ENCODE data around the gene STX8.
"Not testable (repeated sequence)": the region's sequence is repeated elsewhere in the genome, so short reads cannot be mapped to it uniquely, and the experiment has no call there.

The STX8 gene

DNA sequence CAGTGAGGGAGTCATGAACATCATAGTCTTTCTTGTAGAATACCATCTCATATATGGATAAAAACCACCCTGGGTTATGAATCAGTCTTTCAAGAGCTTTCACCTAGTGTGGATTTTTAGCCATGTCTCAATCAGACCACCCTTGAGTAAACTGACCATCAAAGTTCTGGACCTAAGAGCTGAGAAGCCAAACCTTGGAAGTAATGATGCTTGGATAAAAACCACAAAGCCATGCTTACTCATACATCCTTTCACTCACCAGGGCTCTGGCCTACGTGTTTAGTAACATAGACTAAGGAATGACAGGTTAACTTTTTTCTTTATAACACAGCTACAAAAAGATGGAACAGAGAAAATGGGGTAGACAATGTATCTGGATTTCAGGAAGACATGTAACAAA lies 167.2 kb downstream of the STX8 start:
- in situ Hi-C loops (cut with MboI; ENCODE audit: low sequenced_read_pairs): no loop called here

GRCh38 chr17:9406046-9406606 lies 169.5 kb downstream of the STX8 start:
- in situ Hi-C loops (cut with MboI; ENCODE audit: low sequenced_read_pairs): no loop called here

DNA sequence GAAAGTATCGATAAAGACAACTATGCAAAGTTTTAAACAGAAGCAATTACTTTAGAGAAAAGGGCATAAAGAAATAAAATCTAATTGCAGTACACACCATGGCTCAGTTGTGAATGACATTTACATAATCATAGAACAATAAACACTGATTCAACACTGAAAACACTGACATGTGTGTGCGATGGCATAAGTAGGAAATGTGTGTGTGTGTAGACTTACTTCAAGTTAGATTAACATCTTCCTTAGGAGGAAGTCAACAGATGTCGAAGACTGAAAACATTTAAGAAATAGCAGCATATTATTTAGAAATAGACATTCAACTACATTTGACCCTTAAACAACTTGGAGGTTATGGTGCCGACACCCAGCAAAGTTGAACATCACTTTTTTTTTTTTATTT lies 172.4 kb downstream of the STX8 start:
- in situ Hi-C loops (cut with MboI; ENCODE audit: low sequenced_read_pairs): no loop called here

GRCh38 chr17:9402590-9403199 lies 172.9 kb downstream of the STX8 start:
- in situ Hi-C loops (cut with MboI; ENCODE audit: low sequenced_read_pairs): no loop called here

GRCh38 chr17:9401434-9401833 lies 174.2 kb downstream of the STX8 start:
- in situ Hi-C loops (cut with MboI; ENCODE audit: low sequenced_read_pairs): no loop called here

GRCh38 chr17:9389111-9389527 lies 186.5 kb downstream of the STX8 start:
- in situ Hi-C loops (cut with MboI; ENCODE audit: low sequenced_read_pairs): no loop called here

DNA sequence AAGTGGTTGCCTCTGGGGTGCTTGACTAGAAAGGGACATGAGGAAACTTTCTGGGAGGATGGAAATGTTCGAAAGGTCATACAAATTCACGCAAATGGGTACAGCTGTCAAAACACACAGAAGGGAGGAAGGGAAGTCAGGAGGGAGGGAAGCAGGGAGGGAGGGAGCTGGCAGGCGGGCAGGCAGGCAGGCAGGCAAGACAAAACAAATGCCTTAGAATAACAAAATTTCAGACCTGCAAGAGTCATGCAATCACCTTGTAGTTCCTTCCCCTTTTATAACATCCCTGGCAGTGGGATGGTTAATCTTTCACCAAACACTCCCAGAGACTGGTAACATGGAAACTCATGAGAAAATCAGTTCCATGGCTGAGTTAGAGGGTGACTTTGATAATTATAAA lies 189.2 kb downstream of the STX8 start:
- in situ Hi-C loops (cut with MboI; ENCODE audit: low sequenced_read_pairs): no loop called here

- in situ Hi-C loops (cut with MboI; ENCODE audit: low sequenced_read_pairs): no loop called here
Measured at GRCh38 chr17:9383826-9384225, 191.8 kb downstream of the STX8 start.

- in situ Hi-C loops (cut with MboI; ENCODE audit: low sequenced_read_pairs): no loop called here
Measured at GRCh38 chr17:9382626-9383025, 193.0 kb downstream of the STX8 start.

DNA sequence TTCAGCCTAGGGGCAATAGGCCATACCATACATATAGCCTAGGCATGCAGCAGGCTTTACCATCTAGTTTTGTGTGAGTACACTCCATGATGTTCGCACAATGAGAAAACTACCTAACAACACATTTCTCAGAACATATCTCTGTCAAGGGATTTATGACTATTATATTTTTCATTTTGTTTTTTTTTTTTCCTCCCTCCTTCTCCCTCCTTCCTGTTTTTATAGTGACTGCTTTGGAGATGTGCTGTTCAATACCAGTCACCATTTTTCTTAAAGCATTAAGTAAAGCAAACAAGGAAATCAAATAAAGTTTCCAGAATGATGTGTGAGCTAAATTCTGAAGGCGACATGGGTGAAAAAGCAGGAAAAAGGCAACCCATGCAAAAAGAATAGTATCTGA lies 194.6 kb downstream of the STX8 start:
- in situ Hi-C loops (cut with MboI; ENCODE audit: low sequenced_read_pairs): no loop called here

DNA sequence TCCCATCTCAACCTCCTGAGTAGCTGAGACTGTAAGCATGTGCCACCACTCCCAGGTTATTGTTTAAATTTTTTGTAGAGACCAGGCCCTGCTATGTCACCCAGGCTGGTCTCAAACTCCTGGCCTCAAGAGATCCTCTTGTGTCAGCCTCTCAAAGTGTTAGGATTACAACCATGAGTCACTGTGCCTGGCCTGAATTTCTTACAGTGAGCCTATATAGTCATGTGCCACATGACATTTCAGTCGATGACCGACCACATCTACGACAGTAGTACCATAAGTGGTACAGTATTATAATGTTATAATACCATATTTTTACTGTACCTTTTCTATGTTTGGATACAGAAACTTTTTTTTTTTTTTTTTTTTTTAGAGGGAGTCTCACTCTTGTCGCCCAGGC lies 195.3 kb downstream of the STX8 start:
- in situ Hi-C loops (cut with MboI; ENCODE audit: low sequenced_read_pairs): no loop called here

DNA sequence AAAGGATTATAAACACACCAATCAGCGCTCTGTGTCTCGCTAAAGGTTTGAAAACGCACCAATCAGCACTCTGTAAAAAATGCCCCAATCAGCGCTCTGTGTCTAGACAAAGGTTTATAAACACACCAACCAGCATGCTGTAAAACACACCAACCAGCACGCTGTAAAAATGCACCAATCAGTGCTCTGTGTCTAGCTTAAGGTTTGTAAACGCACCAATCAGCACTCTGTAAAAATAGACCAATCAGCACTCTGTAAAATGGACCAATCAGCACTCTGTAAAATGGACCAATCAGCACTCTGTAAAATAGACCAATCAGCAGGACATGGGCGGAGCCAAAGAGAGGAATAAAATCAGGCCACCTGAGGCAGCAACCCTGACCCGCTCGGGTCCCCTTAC lies 199.4 kb downstream of the STX8 start:
- in situ Hi-C loops (cut with MboI; ENCODE audit: low sequenced_read_pairs): not testable (repeated sequence)

DNA sequence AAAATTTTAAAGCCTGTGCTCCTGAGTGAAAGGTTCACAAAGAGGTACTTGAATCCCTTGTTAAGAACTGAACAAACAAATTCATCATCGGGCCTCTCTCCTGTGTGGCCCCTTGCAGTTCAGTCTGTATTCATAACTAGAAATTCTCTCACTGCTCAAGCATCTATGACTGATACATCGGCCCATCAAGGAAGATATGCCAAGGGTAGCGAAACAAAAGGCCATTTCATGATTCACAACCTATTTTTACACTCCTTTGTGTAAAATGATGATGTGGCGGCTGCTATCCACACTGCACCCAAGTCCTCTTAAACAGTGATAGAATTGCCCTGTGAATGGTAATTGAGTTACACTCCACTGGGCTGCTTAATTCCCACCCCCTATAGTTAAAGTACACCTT lies 204.6 kb downstream of the STX8 start:
- in situ Hi-C loops (cut with MboI; ENCODE audit: low sequenced_read_pairs): no loop called here

DNA sequence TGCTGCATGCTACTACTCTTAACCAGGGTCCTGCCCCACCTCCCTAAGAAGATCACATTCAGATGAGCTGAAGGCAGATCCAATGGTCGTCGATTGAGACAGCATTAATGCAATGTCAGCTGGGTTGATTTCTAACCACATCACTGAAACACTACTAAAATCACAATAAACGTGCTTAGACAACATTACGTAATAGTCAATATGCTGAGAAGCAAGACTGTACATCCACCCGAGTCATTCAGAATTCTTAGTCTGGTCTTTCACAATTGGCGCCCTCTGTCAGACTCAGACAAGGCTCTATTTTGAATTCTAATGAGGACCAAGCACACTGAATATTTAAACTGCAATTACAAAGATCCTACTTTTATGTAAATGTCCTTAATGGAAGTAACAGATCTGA lies 205.2 kb downstream of the STX8 start:
- in situ Hi-C loops (cut with MboI; ENCODE audit: low sequenced_read_pairs): no loop called here

DNA sequence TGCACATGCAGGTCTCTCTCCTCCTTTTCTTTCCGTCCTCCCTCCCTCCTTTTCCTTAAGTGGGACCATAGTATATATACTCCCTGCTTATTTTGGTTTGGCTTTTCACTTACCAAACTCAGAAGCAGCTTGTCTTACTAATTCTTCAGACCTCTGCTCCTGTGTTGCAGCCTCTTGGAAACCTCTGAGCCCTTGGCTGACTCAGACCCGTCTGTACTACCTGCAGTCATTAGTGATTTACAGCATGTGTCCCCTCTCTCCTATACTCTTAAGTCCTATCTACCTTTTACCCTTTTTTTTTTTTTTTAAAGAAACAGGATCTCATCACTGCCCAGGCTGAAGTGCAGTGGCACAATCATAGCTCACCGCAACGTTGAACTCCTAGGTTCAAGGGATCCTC lies 207.0 kb downstream of the STX8 start:
- in situ Hi-C loops (cut with MboI; ENCODE audit: low sequenced_read_pairs): no loop called here

DNA sequence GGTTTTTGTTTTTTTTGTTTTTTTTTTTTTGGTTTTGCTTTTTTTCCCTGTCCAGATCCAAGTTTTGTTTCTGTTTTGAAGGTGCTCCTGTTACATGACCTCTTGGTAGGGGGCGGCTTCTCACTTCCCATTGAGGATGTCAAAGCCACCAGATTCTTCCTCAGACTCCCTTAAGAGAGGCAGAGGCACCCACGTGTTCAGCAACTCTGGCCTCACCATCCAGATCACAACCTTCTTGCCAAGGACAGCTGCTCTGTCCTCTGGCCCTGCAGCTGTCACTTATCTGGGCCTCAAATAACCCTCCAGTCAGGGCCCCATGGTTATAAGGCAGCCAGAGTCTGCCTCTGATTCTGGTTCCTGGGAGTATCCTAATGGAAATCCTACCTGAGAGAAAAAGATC lies 208.5 kb downstream of the STX8 start:
- in situ Hi-C loops (cut with MboI; ENCODE audit: low sequenced_read_pairs): no loop called here

DNA sequence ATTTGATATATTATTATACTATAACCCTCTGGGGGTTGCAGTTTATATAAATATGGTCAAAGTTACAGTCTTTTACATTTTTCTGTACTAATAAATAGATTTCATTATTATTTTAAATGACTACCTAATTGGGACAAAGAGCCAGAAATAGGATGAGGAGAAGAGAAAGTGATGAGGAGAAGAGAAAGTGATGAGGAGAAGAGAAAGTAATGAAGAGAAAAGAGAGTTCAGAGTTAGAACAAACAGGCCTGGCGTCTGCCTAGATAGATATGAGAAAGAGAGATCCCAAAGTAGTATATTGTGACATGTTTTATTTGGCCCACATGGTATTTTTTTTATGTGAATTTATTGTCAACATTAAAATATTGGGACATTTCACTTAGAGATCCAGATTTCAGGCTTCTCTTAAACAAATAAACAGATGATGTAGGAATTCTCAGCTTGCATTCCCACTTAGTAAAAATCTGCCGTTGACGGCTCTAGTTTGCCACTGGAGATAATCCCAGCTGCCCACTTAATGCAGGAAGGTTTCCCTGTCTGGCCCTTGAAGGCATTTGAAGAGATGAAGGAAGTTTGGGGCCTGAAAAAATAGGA lies 210.7 kb downstream of the STX8 start:
- in situ Hi-C loops (cut with MboI; ENCODE audit: low sequenced_read_pairs): no loop called here

DNA sequence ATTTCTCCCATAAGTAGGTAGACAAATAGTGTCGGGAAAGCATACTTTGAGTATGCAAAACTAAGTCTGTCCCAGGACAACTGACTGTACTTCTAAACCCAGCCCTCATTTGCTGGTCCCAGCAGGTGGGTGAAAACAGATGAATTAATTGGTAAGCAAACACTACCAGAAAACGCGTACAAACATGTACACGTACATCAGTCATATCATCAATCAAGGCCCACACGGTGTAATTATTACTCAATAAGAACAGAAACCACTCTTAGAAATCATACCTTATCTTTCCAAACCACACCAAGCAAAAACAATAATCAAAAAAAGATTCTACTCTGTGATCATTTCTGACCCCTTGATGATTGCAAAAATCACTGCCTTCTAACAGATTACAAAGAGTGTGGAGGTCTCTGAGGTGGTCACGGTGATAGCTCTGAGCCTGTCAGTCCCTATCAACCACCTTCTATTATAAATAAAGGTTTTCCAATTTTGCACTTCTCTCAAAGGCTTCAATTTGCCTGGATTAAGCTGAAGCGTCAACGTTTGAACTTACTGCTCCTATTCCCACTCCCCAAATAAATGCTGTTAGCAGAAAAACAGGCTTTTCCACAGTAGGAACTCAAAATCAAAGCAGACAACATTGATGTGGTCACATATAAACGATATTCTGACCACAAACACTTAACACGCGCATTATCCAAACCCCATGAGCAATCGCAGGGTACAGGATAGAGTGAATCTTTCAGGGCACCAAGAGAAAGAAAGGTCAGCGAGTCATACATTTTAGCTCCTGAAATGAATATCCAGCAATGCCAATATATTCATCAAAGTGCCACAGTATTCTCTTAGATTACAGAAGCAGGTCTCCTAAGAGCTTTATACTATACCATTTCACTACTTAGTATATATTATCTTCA lies 211.9 kb downstream of the STX8 start:
- in situ Hi-C loops (cut with MboI; ENCODE audit: low sequenced_read_pairs): no loop called here

GRCh38 chr17:9361188-9361955 lies 214.2 kb downstream of the STX8 start:
- in situ Hi-C loops (cut with MboI; ENCODE audit: low sequenced_read_pairs): no loop called here

DNA sequence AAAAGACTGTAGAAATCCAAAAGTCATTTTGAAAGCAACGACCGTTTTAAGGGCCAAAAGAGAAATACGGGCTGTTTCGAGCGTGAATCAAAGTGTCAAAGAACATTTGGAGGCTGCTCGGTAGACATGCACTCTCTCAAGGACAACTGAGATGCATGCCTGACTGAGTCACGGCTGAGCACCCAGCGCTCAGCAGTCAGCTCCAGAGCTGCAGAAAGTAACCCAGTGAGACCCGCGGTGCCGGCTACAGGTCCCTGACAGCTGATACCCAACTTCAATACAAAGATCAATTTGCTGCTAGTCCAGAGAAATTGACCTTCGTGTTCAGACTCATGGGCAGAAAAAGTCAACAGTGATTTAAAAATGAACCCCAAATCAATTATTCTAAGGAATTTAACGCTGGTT lies 214.9 kb downstream of the STX8 start:
- in situ Hi-C loops (cut with MboI; ENCODE audit: low sequenced_read_pairs): no loop called here

DNA sequence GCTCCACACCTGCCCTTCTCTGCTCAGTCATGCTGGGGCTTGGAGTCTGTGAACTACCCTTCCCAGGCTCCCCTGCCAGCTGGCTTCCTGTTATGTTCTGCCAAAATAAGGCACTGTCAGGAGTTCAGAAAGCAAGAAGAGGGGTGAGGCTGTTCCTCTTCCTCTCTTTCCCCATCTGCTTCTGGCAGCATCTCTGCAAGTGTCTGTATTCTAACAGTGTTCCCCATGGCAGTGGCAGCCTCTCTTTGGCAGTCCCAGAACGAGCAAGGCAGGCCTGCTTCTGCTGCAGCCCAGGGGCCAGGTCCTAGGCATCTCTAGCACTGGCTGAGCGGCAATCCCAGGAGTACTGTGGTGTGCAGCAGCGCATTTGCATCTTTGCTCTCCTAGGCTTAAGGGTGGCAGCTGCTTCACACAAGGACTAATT lies 219.1 kb downstream of the STX8 start:
- in situ Hi-C loops (cut with MboI; ENCODE audit: low sequenced_read_pairs): no loop called here
